SU-DHL-6 (cell line): ENCODE data around the gene ZPBP.

Experiments used
- H2AFZ ChIP-seq: fragments of 200-600 bp; sonication (generic); 2 replicates; pipeline ENCODE4 v1.6.1; 2014; ENCODE audit warnings: low read depth, mild to moderate bottlenecking, moderate library complexity, mixed read lengths, antibody characterized with exemption, low read length; ENCODE audit not compliant: severe bottlenecking
- H3F3A ChIP-seq: fragments of 200-600 bp; shearing (Covaris generic); 2 replicates; pipeline ENCODE4 v1.6.0; 2016; ENCODE audit warnings: antibody characterized with exemption, mild to moderate bottlenecking; ENCODE audit not compliant: insufficient read depth
- H3K27ac ChIP-seq: fragments of 200-600 bp; sonication (generic); 2 replicates; pipeline ENCODE4 v1.5.1; 2016; ENCODE audit warnings: low read depth, mild to moderate bottlenecking, low read length, moderate library complexity, mixed read lengths
- H3K27me3 ChIP-seq: fragments of 200-600 bp; sonication (generic), shearing (Covaris generic); 2 replicates; pipeline ENCODE4 v1.6.0; 2014; ENCODE audit warnings: mild to moderate bottlenecking, low read length
- H3K36me3 ChIP-seq: fragments of 200-600 bp; sonication (generic); 2 replicates; pipeline ENCODE4 v1.6.1; 2014; ENCODE audit warnings: mild to moderate bottlenecking, low read length, mixed read lengths
- H3K4me2 ChIP-seq: fragments of 300-600, 200-600 bp; shearing (Covaris generic), sonication (generic); 2 replicates; pipeline ENCODE4 v1.6.0; 2014; ENCODE audit warnings: low read length, low read depth, mild to moderate bottlenecking; ENCODE audit not compliant: poor library complexity, severe bottlenecking
- H3K4me3 ChIP-seq: fragments of 200-600 bp; sonication (generic); 2 replicates; pipeline ENCODE4 v1.5.1; 2014; ENCODE audit warnings: antibody characterized with exemption, low read length, mild to moderate bottlenecking, mixed read lengths; ENCODE audit not compliant: insufficient read depth, poor library complexity, severe bottlenecking
- H3K79me2 ChIP-seq: fragments of 200-600 bp; sonication (generic); 2 replicates; pipeline ENCODE4 v1.6.1; 2014; ENCODE audit warnings: mild to moderate bottlenecking, low read length, moderate library complexity; ENCODE audit not compliant: insufficient read depth
- H3K9ac ChIP-seq: fragments of 200-600 bp; sonication (generic); 2 replicates; pipeline ENCODE4 v1.7.0; 2014; ENCODE audit warnings: mild to moderate bottlenecking, low read length
- H3K9me2 ChIP-seq: fragments of 200-600 bp; sonication (generic); replicated peaks from 2 replicates; pipeline ENCODE4 v1.6.1; 2014; ENCODE audit warnings: low read length; ENCODE audit not compliant: insufficient read depth
- H3K9me3 ChIP-seq: fragments of 200-600 bp; sonication (generic); 2 replicates; pipeline ENCODE4 v1.6.1; 2014; ENCODE audit warnings: low read length, mixed read lengths; ENCODE audit not compliant: insufficient read depth
- H4K20me1 ChIP-seq: fragments of 200-600 bp; sonication (generic); 2 replicates; pipeline ENCODE4 v1.6.1; 2014; ENCODE audit warnings: low read depth, mild to moderate bottlenecking, antibody characterized with exemption, low read length, moderate library complexity, mixed read lengths
- EZH2phosphoT487 ChIP-seq: fragments of 200-600 bp; sonication (generic), shearing (Covaris generic); conservative IDR thresholded peaks from 2 replicates; pipeline ENCODE4 v1.6.1; 2018; ENCODE audit warnings: mild to moderate bottlenecking, antibody characterized with exemption, low read length, moderate library complexity, mixed read lengths
- TF ChIP-seq, protein P1 (sequence below): fragments of 200-600 bp; sonication (generic); IDR thresholded peaks from one replicate; pipeline ENCODE4 v1.5.1; 2017; ENCODE audit warnings: antibody characterized with exemption, mild to moderate bottlenecking, low read length, moderate library complexity; ENCODE audit not compliant: insufficient read depth, poor library complexity, severe bottlenecking

Gene ZPBP

DNA sequence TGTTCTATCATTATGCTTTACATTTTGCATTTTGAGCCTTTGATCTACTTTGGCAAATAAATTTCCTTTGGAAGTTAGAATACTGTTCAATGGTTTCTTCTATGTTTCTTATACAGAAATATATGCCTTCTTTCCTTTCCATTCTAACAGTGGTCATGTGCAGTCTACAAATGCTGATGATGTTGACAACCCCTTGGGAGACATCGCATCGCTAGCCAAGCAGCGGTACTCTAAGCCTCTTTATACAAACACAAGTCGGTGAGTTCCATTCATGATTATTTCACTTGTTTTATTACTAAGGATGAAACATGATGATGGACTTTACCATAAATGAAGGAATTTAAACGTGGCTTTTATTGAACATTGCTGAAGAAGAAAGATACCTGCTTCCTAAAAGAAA lies 48.1 kb upstream of the ZPBP start:
- H3K4me3 ChIP-seq, result peak overlapping the region; percentile 40
- H3K4me2 ChIP-seq, result peak overlapping the region; percentile 70
- H4K20me1 ChIP-seq, result no peaks in the 10 kb centered on the region
- H3K9ac ChIP-seq, result peak overlapping the region; percentile 56
- peaks cover 54% of the 10 kb centered on the region for H3F3A ChIP-seq
- peak overlapping the region; percentile 81 for H2AFZ ChIP-seq
- no peak for TF ChIP-seq EZH2phosphoT487
- TF ChIP-seq, protein P1, sequence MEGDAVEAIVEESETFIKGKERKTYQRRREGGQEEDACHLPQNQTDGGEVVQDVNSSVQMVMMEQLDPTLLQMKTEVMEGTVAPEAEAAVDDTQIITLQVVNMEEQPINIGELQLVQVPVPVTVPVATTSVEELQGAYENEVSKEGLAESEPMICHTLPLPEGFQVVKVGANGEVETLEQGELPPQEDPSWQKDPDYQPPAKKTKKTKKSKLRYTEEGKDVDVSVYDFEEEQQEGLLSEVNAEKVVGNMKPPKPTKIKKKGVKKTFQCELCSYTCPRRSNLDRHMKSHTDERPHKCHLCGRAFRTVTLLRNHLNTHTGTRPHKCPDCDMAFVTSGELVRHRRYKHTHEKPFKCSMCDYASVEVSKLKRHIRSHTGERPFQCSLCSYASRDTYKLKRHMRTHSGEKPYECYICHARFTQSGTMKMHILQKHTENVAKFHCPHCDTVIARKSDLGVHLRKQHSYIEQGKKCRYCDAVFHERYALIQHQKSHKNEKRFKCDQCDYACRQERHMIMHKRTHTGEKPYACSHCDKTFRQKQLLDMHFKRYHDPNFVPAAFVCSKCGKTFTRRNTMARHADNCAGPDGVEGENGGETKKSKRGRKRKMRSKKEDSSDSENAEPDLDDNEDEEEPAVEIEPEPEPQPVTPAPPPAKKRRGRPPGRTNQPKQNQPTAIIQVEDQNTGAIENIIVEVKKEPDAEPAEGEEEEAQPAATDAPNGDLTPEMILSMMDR, result no peak
- H3K27me3 ChIP-seq, result no peaks in the 10 kb centered on the region
- peaks cover 6% of the 10 kb centered on the region; the same call in 1 of the 2 replicates for H3K36me3 ChIP-seq
- H3K79me2 ChIP-seq, result no peaks in the 10 kb centered on the region
- H3K9me2 ChIP-seq, result no peaks in the 10 kb centered on the region
- H3K9me3 ChIP-seq, result peaks cover 4% of the 10 kb centered on the region; the same call in 1 of the 2 replicates
- H3K27ac ChIP-seq, result peak overlapping the region; percentile 64

GRCh38 chr7:50140688-50141087 lies 47.6 kb upstream of the ZPBP start:
- H3K27me3 ChIP-seq, result no peaks in the 10 kb centered on the region
- H4K20me1 ChIP-seq, result no peaks in the 10 kb centered on the region
- H3K9me2 ChIP-seq, result no peaks in the 10 kb centered on the region
- peaks cover 4% of the 10 kb centered on the region; the same call in 1 of the 2 replicates for H3K9me3 ChIP-seq
- peak overlapping the region; percentile 81 for H2AFZ ChIP-seq
- peaks cover 49% of the 10 kb centered on the region for H3F3A ChIP-seq
- TF ChIP-seq, protein P1, result no peak
- no peak for TF ChIP-seq EZH2phosphoT487
- H3K79me2 ChIP-seq, result no peaks in the 10 kb centered on the region
- H3K27ac ChIP-seq, result peak overlapping the region; percentile 64; the same call in 1 of the 2 replicates
- H3K9ac ChIP-seq, result peak overlapping the region; percentile 56
- no peak overlapping the region for H3K4me3 ChIP-seq
- peak overlapping the region; percentile 70 for H3K4me2 ChIP-seq
- H3K36me3 ChIP-seq, result peaks cover 6% of the 10 kb centered on the region; the same call in 1 of the 2 replicates

- no peaks in the 10 kb centered on the region for H3K9me2 ChIP-seq
- peaks cover 4% of the 10 kb centered on the region; the same call in 1 of the 2 replicates for H3K9me3 ChIP-seq
- H4K20me1 ChIP-seq, result no peaks in the 10 kb centered on the region
- no peak overlapping the region for H3K4me3 ChIP-seq
- no peak overlapping the region for H3K9ac ChIP-seq
- no peak overlapping the region for H3K27ac ChIP-seq
- H3F3A ChIP-seq, result peaks cover 26% of the 10 kb centered on the region
- peaks cover 6% of the 10 kb centered on the region; the same call in 1 of the 2 replicates for H3K36me3 ChIP-seq
- H3K4me2 ChIP-seq, result no peak overlapping the region
- H3K27me3 ChIP-seq, result no peaks in the 10 kb centered on the region
- TF ChIP-seq, protein P1, result no peak
- no peak for TF ChIP-seq EZH2phosphoT487
- H2AFZ ChIP-seq, result no peak overlapping the region
- H3K79me2 ChIP-seq, result no peaks in the 10 kb centered on the region
Measured at GRCh38 chr7:50138101-50138500, 45.1 kb upstream of the ZPBP start.
